GM12878 (cell line): ENCODE results near the gene TRIM28.

Experiments
- BRCA1 ChIP-seq: IDR thresholded peaks from 2 replicates; pipeline ENCODE4 v1.6.1; 2011; ENCODE audit warnings: low read depth, low read length, improper control_type of control experiment
- CBX5 ChIP-seq: sonication (generic); IDR thresholded peaks from 2 replicates; pipeline ENCODE4 v1.6.1; 2016; ENCODE audit warnings: low read depth, moderate library complexity, mild to moderate bottlenecking, inconsistent platforms
- CTCF ChIP-seq, 3 experiments: IDR thresholded peaks in 2 of 3; conservative IDR thresholded peaks in 1 of 3; 2 replicates each; pipeline ENCODE4 v1.5.1; 2011; ENCODE audit warnings: low read depth in 3 of 3, low read length in 3 of 3, mild to moderate bottlenecking in 3 of 3, control low read depth in 2 of 3, moderate library complexity in 2 of 3, inconsistent platforms in 1 of 3, mixed read lengths in 1 of 3; ENCODE audit not compliant: control insufficient read depth in 2 of 3, insufficient read depth in 1 of 3; ENCODE audit errors: extremely low read depth in 1 of 3
- EP300 ChIP-seq, 2 experiments: fragments of 150-350 bp in 1 of 2; IDR thresholded peaks; 2 replicates each; pipeline ENCODE4 v1.6.1; 2011 to 2012; ENCODE audit warnings: low read depth in 2 of 2, low read length in 2 of 2, borderline replicate concordance in 1 of 2, improper control_type of control experiment in 1 of 2, inconsistent platforms in 1 of 2; ENCODE audit not compliant: control insufficient read depth in 1 of 2
- POLR2A ChIP-seq: IDR thresholded peaks from 2 replicates; pipeline ENCODE4 v1.6.1; 2011; ENCODE audit warnings: low read depth, mild to moderate bottlenecking, low read length
- SMC3 ChIP-seq: IDR thresholded peaks from 2 replicates; pipeline ENCODE4 v1.6.1; 2011; ENCODE audit warnings: low read length, improper control_type of control experiment, borderline replicate concordance
- YY1 ChIP-seq: IDR thresholded peaks from 2 replicates; pipeline ENCODE4 v1.6.1; 2011; ENCODE audit warnings: low read depth, mild to moderate bottlenecking, low read length

- 0 out of 6 replicates have a peak, but pooled peaks of 2 of the 3 experiments have one; percentile 10 to 16 for TF ChIP-seq CTCF (IDR thresholded peaks at IDR 0.05 in 2 of 3, conservative IDR thresholded peaks at IDR 0.05 in 1 of 3; ENCODE audit: control insufficient read depth in 2 of 3, extremely low read depth in 1 of 3, insufficient read depth in 1 of 3, low read depth in 3 of 3, low read length in 3 of 3)
- no peak for TF ChIP-seq BRCA1
- TF ChIP-seq YY1: peak; percentile 72
- TF ChIP-seq CBX5: no peak
- TF ChIP-seq POLR2A: peak; percentile 84
- TF ChIP-seq SMC3: no peak
- TF ChIP-seq EP300 (IDR thresholded peaks at IDR 0.05; ENCODE audit: borderline replicate concordance in 1 of 2, control insufficient read depth in 1 of 2, low read depth in 2 of 2, low read length in 2 of 2): peak in 1 of 2 experiments; percentile 41; a peak in 2 of 4 replicates
Measured at GRCh38 chr19:58572818-58573657, 29.2 kb downstream of the TRIM28 start, which contains the start of gene MZF1.
